Fibroblast of lung (primary cell): ENCODE measurements around the gene POGZ.

Source experiments
- CTCF ChIP-seq, 2 donors: IDR thresholded peaks in 1 of 2; conservative IDR thresholded peaks in 1 of 2; 1 replicate in 1 of 2; 2 replicates in 1 of 2; pipeline ENCODE4 v1.5.1; 2011 to 2012; ENCODE audit warnings: low read length in 2 of 2, control low read depth in 1 of 2, inconsistent platforms in 1 of 2, low read depth in 1 of 2, mild to moderate bottlenecking in 1 of 2
- EZH2 ChIP-seq: IDR thresholded peaks from 2 replicates; pipeline ENCODE4 v1.5.1; 2012; ENCODE audit warnings: low read length, control low read depth, mild to moderate bottlenecking; ENCODE audit errors: missing control alignments

DNA sequence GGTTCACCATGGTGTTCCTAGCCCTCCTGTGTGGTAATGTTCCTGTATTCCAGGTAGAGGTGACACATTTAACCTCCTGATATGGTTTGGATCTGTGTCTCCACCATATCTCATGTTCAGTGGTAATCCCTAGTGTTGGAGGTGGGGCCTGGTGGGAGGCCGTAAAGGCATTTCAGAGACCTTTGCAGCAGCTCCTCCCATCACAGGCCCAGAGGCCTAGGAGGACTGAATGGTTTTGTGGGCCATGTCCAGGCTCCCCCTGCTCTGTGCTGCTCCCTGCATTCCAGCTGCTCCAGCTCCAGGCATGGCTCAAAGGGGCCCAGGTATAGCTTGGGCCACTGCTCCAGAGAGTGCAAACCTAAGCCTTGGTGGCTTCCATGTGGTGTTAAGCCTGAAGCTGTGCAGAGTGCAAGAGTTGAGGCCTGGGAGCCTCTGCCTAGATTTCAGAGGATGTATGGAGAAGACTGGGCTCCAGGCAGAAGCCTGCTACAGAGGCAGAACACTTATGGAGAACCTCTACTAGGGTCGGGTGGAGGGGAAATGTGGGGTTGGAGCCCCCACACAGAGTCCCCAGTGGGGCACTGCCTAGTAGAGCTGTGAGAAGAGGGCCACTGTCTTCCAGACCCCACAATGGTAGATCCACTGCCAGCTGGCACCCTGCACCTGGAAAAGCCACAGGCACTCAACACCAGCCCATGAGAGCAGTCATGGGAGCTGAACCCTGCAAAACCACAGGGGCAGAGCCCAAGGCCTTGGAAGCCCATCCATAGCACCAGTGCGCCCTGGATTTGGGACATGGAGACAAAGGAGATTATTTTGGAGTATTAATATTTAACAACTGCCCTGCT is 96.8 kb downstream of the POGZ start:
- TF ChIP-seq CTCF (conservative IDR thresholded peaks at IDR 0.05 in 1 of 2, IDR thresholded peaks at IDR 0.05 in 1 of 2; ENCODE audit: low read depth in 1 of 2, low read length in 2 of 2) (no peak), EZH2 (no peak)
